Stimulated activated CD8-positive, alpha-beta memory T cell treated with anti-CD3 and anti-CD28 coated beads, Interleukin-4, amount 100 ng/mL, for 4 hours (primary cell): ENCODE measurements around the gene CTBP1.

ENCODE experiments used
- DNase-seq, 2 donors: peaks; one replicate each; pipeline ENCODE4 v3.0.0-alpha.2; 2020; ENCODE audit warnings: low read depth in 2 of 2, low spot score in 1 of 2

CTBP1 gene

DNA sequence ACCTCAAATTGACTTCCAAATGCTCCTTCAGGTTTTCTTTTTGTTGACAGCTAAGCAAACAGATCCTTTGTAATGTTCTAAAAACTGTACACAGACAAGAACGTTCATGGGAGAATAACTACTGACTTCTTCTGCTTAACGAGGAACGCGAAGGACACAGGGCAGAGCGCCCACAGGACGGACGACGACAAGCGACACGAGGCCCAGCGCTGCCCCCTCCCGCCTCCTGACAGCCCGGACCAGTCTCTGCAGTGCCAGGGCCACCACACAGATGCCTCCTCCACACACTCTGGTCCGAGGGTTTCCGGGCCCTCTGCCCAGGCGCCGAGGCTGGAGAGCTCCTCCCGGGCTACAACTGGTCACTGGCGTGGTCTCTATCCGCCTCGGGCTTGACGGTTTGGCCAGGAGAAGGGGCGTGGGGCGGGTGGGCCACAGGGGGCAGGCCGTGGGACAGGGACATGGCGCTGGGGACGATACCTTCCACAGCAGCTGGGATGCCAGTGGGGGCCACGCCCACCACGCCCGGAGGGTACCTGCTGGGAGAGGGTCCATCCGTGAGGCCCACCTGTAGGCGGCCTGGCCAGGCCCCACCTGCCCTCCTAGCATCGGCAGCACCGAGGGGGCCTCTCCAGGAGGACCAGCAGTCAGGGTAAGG, 36.9 kb downstream of the CTBP1 start:
- no peak for DNase-seq

DNA sequence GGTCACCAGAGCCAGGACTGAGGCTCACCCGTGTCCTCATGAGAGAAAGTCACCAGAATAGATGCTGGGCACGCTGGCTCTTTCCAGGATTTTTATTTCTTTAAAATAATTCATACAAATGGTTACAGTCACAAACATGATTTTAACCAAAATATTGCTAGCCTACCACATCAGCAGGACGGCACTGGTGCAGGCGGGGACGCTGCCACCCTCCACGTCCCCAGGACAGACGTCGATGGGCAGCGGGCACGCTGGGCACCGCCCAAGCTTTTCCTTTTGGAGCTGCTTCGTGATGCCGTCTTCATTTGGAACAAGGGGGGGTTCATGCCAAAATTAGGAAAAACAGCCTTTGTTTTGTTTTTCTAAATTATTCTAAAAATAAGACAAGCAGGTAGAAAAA, 37.6 kb downstream of the CTBP1 start:
- DNase-seq: no peak

- DNase-seq: no peak
These were observed 38.0 kb downstream of the CTBP1 start for GRCh38 chr4:1210971-1211370.

DNA sequence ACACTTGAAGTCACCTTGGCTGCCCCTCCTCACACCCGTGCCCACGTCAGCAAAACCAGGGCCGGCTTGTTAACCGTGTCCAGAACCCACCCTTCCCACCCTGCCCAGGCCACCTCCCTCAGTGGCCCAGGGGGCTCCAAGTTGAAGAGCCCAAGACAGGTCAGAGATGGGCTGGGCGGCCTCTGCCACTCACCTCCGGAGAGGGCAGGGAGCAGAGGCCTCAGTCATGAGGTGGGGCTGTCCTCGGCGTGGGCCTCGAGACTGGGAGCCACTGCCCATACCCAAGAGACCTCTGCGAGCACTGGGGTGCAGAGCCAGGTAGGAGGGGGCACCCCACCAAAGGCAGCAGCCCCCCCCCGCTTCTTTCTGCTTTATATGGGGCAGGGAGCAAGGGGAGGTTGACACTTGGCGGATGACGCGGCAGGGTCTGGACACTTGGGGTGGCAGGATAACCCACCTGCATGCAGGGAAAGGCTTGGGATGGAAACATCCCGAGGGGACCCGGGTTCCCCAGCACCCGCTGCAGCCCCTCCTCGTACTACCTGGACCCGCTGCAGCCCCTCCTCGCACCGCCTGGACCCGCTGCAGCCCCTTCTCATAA, 38.6 kb downstream of the CTBP1 start:
- no peak for DNase-seq

DNA sequence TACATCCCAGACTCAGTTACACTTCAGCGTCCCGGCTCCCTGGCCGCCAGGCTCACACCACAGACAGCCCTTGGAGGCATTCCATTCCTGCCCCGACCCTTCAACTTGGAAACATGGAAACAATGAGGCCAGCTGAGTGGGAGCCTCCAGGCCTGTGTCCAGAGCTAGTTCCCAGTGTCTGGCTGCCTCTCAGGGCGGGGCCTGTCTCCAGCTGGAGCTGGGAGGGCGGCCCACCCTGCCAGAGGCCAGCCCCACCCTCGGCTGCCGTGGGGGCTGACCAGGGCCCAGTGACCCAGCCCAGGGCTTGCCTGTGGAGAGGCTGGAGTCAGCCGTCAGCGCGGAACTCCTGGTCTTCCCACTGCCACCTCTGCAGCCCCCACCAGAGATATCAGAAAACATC, 39.1 kb downstream of the CTBP1 start:
- DNase-seq: no peak

- DNase-seq: no peak
These were observed 39.8 kb downstream of the CTBP1 start for GRCh38 chr4:1208970-1209704.

- no peak for DNase-seq
These were observed 40.5 kb downstream of the CTBP1 start for GRCh38 chr4:1208266-1208961.

DNA sequence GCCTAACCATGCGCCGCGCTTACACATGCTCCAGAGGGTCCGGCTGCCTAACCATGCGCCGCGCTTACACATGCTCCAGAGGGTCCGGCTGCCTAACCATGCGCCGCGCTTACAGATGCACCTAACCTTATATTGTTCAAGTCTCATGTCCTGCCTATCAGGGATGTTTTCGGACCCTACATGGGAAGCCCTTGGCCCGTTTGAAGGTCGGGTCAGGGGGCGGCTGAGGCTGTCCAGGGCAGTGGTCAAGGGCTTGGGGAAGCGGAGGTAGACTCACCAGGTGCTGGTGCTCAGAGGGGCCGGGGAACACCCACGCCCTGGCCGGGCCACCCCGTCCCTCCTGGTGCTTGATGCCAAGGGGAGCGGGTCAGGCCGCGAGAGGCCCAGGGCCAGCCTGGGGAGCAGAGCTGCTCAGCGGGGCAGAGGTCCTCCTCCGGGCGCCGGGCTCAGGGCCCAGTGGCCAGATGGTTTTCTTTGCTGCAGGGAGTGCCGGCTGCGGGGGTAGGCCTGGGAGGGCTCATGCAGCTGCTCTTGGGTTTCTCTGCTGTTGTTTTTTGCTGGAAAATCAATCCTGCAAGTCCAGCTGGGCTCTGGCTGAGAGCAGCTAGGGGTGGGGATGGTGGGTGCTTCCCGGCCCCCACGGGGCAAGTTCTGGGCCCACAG, 41.2 kb downstream of the CTBP1 start:
- no peak for DNase-seq

DNA sequence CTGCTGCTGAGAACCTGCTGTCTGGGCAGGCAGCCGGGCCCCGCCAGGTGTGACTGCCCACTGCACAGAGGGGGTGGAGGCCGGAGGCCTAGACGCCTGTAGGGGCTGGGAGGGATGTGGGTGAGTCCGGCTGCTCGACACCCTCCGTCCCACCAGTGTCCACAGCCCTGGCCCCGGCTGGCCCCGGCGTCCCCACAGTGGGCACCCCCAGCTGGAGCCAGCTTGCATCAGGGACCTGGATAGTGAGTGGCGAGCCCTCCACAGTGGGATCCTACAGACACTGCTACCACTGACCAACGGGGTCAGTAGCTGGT, 41.8 kb downstream of the CTBP1 start:
- no peak for DNase-seq

DNA sequence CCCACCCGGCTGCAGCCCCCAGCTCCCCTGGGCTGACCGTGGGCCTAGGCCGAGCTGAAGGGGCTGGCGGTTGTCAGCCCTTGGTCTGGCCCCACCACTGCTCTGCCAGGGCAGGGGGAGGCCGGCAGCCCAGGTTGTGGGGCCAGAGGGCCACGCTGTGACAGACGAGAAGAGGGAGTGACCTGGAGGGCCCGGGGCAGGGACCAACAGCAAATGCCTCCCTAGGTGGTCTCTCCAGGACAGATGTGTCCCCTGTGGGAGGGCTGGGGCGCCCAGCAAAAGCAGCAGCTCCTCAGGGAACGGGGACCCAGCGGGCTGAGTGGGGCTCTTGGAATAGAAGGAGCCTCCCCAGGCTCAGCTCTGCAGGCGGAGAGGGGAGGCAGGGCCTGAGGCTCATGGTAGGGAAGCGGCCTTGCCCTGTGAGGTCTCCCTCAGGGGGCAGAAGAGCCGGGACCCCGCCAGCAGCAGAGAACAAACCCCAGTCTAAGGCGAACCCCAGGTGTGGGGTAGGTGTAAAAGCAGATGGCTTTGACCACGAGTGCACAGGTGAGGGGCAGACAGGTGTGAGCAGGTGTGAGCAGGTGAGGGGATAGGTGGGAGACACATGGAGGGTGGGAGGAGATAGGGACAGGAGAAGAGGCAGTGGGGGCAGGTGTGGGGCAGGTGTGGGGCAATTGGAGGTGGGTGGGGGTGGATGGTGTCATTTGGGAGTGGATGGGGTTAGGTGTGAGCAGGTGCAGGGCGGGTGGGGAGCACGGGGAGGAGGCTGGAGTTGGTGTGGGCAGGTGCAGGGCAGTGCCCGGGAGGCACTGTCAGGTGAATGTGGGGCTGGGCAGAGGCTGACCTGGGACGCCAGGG, 42.4 kb downstream of the CTBP1 start:
- DNase-seq: no peak

- DNase-seq: no peak
These were observed 43.2 kb downstream of the CTBP1 start for GRCh38 chr4:1205586-1206298.

DNA sequence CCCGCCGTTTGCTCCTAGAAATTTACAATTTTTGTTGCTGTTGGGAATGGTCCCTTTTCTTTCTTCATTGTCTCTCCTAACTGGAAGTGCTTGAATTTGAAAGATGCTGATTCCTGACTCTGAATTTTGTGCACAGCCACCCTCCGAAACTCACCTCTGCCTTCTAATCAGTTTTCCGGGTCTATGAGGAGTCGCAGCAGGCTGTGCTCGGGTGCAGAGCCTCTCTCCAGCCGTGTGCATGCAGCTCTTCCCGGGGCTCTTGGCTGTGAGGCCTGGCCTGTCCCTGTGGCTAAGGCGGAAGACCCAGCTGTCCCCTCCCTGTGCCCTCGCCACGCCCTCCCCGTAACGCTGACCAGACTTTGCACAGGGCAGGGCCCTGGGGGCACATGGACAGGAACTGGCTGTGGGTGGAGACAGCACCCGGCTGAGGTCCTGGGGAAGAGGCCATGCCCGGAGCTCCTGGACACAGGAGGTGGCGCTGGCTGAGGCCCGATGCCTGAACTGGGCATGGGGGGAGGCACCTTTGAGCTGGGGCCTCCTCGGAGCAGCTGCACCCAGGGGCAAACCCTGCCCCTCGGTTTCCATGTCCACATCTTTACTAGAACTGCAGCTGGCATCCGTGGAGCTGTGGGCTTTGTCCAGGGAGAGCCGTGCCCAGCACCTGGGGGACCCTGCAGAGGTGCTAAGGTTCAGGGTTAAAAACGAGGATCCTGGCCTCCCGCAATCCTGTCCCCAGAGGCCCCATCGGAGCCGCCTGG, 43.9 kb downstream of the CTBP1 start:
- no peak for DNase-seq

GRCh38 chr4:1204286-1204827, 44.6 kb downstream of the CTBP1 start:
- DNase-seq: no peak

DNA sequence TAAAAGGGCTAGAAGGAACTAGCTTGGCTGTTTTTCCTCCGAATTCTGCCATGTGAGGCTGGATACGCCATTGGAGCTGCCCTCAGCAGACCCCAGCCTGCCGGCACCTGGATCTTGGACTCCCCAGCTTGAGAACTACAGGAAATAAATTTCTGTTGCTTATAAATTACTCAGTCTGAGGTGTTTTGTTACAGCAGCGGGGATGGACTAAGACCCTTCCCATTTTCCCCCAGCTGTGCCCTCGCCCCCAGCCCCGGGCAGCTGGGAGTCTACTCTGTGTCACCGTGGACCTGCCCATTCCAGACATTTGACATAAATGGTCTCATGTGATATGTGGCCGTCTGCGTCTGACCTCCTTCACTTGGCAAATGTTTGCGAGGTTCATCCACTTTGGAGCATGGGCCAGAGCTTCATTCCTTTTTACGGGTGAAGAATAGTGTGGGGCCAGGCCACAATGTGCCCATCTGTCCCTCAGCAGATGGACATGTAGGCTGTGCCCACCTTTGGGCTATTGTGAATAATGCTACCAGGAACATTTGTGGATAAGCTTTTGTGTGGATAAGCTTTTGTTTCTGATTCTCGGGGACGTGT, 45.8 kb downstream of the CTBP1 start:
- DNase-seq: no peak

- no peak for DNase-seq
These were observed 46.4 kb downstream of the CTBP1 start for GRCh38 chr4:1202526-1203011.

GRCh38 chr4:1201851-1202525, 46.9 kb downstream of the CTBP1 start:
- DNase-seq: peak; percentile 48 to 61

DNA sequence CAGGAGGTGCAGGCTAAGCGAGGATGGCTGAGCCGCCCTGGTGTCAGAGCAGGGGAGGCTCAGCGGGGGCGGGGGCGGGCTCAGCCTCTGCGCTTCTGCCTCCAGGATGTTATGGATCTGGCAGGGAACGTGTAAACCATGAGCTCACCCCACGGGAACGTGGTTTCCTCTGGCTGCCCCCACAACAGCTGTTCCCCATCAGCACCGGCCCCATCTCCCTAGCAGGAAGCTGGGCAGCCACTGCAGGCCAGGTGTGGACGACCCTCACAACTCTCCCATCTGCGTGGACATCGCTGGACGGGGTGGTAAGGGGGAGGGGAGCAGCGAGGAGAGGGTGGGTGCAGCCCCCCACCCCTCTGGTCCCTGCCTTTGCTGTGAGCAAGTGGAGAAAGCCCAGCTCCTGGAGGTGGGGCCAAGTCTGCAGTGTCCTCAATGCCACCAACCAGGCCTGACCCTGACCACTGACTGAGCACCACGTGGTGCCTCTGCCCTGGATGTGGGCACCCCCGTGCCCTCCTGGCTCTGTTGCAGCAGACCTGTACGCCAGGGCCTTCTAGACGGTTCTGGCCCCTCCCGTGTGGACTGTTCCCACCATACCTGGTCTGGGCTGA, 48.4 kb downstream of the CTBP1 start:
- DNase-seq: no peak
